Measurements from ENCODE around the gene KRT20. TPM values are rescaled to one million over a fixed set of nuclear protein-coding genes. Genes with fewer than 3 reads are reported as not detected.

KRT20 gene
- total RNA-seq, 1 donor from 2014 or later, result not detected

- Histone ChIP-seq H3K27ac (no peak overlapping the region), H3K36me3 (no peaks in the 10 kb centered on the region), H3K9me3 (no peaks in the 10 kb centered on the region), H3K4me3 (no peak overlapping the region), H3K27me3 (no peaks in the 10 kb centered on the region), H3K4me1 (no peaks in the 10 kb centered on the region)
- no peak for TF ChIP-seq CTCF (IDR thresholded peaks at IDR 0.05)
- no peak for DNase-seq (ENCODE audit: low spot score in 2 of 2)
- intact Hi-C loops (cut with DNase I), result loop anchor here (5.0 kb wide), 1 partner anchor 540 kb away; no protein-coding TSS in a partner anchor
Measured at GRCh38 chr17:40896916-40897455, 11.9 kb upstream of the KRT20 start.

GRCh38 chr17:40895106-40895730 is 10.2 kb upstream of the KRT20 start:
- Histone ChIP-seq H3K4me1 (no peaks in the 10 kb centered on the region), H3K9me3 (no peaks in the 10 kb centered on the region), H3K4me3 (no peak overlapping the region), H3K36me3 (no peaks in the 10 kb centered on the region), H3K27me3 (no peaks in the 10 kb centered on the region), H3K27ac (no peak overlapping the region)
- intact Hi-C loops (cut with DNase I), result loop anchor here (5.0 kb wide), 1 partner anchor 542 kb away; no protein-coding TSS in a partner anchor
- no peak for DNase-seq (ENCODE audit: low spot score in 2 of 2)
- TF ChIP-seq CTCF (IDR thresholded peaks at IDR 0.05), result no peak

GRCh38 chr17:40888196-40888720 is 3.2 kb upstream of the KRT20 start:
- H3K4me1 ChIP-seq, result no peaks in the 10 kb centered on the region
- no peaks in the 10 kb centered on the region for H3K36me3 ChIP-seq
- no peak for DNase-seq (ENCODE audit: low spot score in 2 of 2)
- TF ChIP-seq CTCF (IDR thresholded peaks at IDR 0.05), result no peak
- H3K4me3 ChIP-seq, result no peak overlapping the region
- intact Hi-C loops (cut with DNase I), result no loop called here
- H3K9me3 ChIP-seq, result no peaks in the 10 kb centered on the region
- H3K27ac ChIP-seq, result no peak overlapping the region
- H3K27me3 ChIP-seq, result no peaks in the 10 kb centered on the region

DNA sequence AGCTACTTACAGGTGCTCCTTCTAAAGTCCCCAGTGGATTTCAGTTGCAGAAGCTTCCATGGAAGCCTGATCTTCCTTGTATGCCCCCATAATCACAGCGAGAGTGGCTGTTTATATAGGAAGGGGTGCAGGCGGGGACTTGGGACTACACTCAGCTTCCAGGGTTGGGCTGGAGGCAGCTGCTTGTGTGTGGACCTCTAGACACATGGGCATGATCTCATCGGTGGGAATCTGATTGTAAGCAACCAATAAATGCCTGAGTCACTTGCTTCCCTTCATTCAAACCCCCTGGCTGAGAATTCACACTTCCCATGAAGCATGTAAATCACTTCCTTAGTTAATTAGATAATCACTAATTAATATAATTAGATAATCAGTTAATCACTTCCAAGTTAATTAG is 1.0 kb upstream of the KRT20 start:
- no peak overlapping the region for H3K4me3 ChIP-seq
- intact Hi-C loops (cut with DNase I), result no loop called here
- no peaks in the 10 kb centered on the region for H3K4me1 ChIP-seq
- no peaks in the 10 kb centered on the region for H3K9me3 ChIP-seq
- no peak overlapping the region for H3K27ac ChIP-seq
- no peaks in the 10 kb centered on the region for H3K27me3 ChIP-seq
- no peaks in the 10 kb centered on the region for H3K36me3 ChIP-seq
- TF ChIP-seq CTCF (IDR thresholded peaks at IDR 0.05), result no peak
- DNase-seq (ENCODE audit: low spot score in 2 of 2), result no peak

DNA sequence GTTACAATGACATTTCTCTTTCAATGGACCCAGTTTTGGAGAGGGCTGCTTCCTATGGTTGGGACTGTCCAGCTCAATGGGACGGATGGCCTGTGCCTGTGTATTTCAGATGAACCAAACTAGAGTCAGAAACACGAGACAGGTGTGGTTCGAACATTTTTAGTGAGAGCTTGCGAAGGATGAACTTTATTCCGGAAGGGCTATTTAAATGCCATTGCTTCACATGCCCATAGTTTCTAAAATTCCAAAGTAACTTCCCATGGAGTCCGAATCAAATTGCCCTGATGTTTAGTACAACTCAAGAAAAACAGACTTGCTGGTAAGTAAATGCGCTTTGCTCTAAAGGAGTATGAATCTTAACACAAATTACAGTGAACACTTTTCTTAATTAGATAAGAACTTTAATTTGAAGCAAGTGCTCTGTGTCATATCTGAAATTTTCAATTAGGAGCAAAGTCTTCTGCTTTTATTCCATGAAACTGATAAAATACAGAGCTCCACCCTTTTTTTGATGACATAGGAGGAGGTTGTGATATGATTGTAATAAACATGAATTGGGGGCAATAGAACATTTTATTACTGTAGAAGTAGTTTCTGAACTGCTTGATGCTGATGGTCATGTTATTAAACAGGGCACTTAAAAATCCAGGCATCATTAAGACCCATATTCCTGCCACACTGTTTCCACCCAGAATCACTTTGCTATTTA is 1.3 kb downstream of the KRT20 start:
- TF ChIP-seq CTCF (IDR thresholded peaks at IDR 0.05), result no peak

More for the DNA sequence above, 1.3 kb downstream of the KRT20 start:
- no peaks in the 10 kb centered on the region for H3K4me1 ChIP-seq
- no peak overlapping the region for H3K4me3 ChIP-seq
- H3K36me3 ChIP-seq, result no peaks in the 10 kb centered on the region
- no peaks in the 10 kb centered on the region for H3K9me3 ChIP-seq
- H3K27ac ChIP-seq, result no peak overlapping the region
- intact Hi-C loops (cut with DNase I), result no loop called here
- H3K27me3 ChIP-seq, result no peaks in the 10 kb centered on the region
- no peak for DNase-seq (ENCODE audit: low spot score in 2 of 2)

Measured in ascending aorta (tissue), 2 donors.